IPS DF 6.9 (cell line): ENCODE results near the gene ANK3.

ENCODE experiments used
- DNase-seq: peaks from one replicate; pipeline ENCODE4 v3.0.0-alpha.2; 2013; ENCODE audit warnings: low read depth, low spot score
- H3K27ac ChIP-seq: one replicate; pipeline ENCODE4 v1.5.1; 2013; ENCODE audit warnings: low read length, control low read depth
- H3K27me3 ChIP-seq: 2 replicates; pipeline ENCODE4 v1.6.1; 2013; ENCODE audit warnings: mild to moderate bottlenecking, low read length; ENCODE audit not compliant: control insufficient read depth, insufficient read depth
- H3K36me3 ChIP-seq: 2 replicates; pipeline ENCODE4 v1.6.1; 2013; ENCODE audit warnings: low read length; ENCODE audit not compliant: control insufficient read depth, insufficient read depth
- H3K4me1 ChIP-seq: 2 replicates; pipeline ENCODE4 v1.6.1; 2013; ENCODE audit warnings: low read length; ENCODE audit not compliant: control insufficient read depth, insufficient read depth
- H3K4me3 ChIP-seq: 2 replicates; pipeline ENCODE4 v1.5.1; 2013; ENCODE audit warnings: mild to moderate bottlenecking, low read length
- H3K9me3 ChIP-seq: 2 replicates; pipeline ENCODE4 v1.6.1; 2013; ENCODE audit warnings: low read length, inconsistent platforms; ENCODE audit not compliant: control insufficient read depth, insufficient read depth
- WGBS: extraction: QIAGEN DNeasy Blood & Tissue Kit; methylation state at CpG from one replicate; pipeline ENCODE4 v1.1.7; 2013; ENCODE audit warnings: mixed read lengths, missing lambda C conversion rate; ENCODE audit not compliant: insufficient read length, insufficient coverage; 5-methylcytosine and 5-hydroxymethylcytosine counted together

Gene ANK3

DNA sequence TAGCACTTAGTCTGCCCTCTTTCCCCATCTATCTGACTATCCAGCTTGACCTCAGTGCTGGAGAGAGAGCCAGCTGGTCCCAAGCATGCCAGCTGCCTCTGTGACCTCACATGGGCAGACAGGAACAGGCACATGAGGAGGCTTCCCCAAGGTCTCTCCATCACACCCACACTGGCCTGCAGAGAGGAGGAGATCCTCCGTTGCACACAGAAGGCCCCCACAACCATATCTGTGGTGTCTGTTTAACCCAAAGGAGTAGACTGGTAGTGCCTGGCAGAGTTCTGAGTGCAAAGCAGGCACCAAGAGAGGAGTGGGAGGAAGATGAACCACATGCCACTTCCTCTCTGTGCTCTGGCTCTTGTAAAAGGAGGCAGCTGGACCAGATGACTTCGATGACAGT is 4.8 kb upstream of the ANK3 start:
- H3K36me3 ChIP-seq: no peaks in the 10 kb centered on the region
- H3K4me3 ChIP-seq: no peak overlapping the region
- WGBS: no CpG with 5 or more reads among the region's 2 CpGs
- H3K27ac ChIP-seq: no peak overlapping the region
- no peak for DNase-seq
- no peaks in the 10 kb centered on the region for H3K27me3 ChIP-seq
- no peaks in the 10 kb centered on the region for H3K9me3 ChIP-seq
- H3K4me1 ChIP-seq: no peaks in the 10 kb centered on the region

DNA sequence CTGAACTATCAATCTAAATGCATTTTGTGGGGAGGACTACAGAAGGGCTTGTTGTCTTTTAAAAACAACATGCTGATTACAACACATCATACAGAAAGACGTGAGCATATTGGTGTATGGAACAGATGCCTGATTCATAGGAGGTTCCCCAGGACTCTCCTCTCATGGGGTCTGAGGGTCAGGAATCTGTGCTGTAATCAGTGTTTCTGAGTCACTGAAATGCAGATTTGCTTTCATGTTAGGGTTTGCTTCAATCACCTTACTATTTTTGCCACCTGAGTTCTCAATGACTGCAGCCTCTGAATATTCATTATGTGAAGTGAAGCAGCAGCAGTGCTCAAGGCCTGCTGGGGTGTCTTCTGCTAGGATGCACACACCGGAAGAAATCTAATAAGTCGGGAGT is 550 bp upstream of the ANK3 start:
- Histone ChIP-seq H3K27me3 (no peaks in the 10 kb centered on the region), H3K4me1 (no peaks in the 10 kb centered on the region), H3K9me3 (no peaks in the 10 kb centered on the region), H3K27ac (no peak overlapping the region), H3K4me3 (no peak overlapping the region), H3K36me3 (no peaks in the 10 kb centered on the region)
- WGBS: no CpG with 5 or more reads among the region's 3 CpGs
- DNase-seq: no peak

DNA sequence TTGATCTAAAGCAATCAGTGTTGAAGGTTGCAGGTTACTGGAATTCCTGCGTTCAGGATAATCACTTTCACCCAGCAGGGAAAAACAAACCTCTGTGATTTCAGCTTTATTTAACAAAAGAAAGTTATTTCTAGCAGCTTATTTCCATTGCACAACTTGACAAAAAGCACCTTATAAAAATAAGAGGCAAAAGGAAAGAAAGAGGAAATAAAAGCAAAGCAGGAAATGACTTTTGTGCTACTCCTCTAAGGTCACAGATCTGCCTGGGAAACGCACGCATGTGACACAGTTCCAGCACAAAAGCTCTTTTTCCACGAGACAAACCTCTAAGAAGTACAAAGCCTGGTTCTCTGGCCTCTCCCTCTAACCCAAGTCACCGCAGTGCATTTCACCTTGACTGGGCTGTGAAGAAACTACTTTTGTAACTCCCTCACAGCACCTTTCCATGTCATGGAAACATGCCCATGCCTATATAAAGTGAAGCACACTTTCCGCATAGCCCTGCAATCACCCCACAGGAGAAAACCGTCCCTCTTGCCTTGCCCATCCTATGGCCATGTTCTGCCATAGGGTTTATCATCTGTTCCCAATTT is 870 bp downstream of the ANK3 start:
- H3K9me3 ChIP-seq: no peaks in the 10 kb centered on the region
- H3K36me3 ChIP-seq: no peaks in the 10 kb centered on the region
- H3K27ac ChIP-seq: no peak overlapping the region
- H3K4me1 ChIP-seq: peaks cover 1% of the 10 kb centered on the region; the same call in 1 of the 2 replicates
- no peaks in the 10 kb centered on the region for H3K27me3 ChIP-seq
- no peak overlapping the region for H3K4me3 ChIP-seq
- no peak for DNase-seq
- WGBS: no CpG with 5 or more reads among the region's 7 CpGs

DNA sequence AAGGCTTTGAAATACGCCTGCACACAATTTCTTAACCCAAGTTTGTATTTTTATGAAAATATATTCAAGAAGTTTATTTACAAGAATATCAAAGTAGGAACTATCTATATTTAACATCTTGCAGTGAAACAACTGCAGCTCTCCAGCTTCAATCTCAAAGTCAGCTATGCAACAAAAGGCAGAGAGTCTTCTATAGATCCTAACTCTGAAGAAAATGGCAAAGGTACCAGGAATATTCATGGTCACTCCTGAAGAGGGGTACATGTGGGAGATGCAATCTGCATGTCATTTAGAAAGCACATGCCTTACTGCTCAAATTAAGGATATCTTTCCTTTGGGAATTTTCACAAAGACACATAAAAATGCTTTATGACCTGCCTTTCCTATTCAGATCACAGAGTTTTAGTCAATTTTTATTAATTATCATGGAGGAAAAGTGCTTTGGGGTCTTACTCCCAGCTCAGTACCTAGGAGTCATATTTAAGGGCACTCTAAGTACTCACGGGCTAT is 1.5 kb downstream of the ANK3 start:
- no CpG with 5 or more reads among the region's 2 CpGs for WGBS
- H3K36me3 ChIP-seq: no peaks in the 10 kb centered on the region
- no peak overlapping the region for H3K4me3 ChIP-seq
- no peak overlapping the region for H3K27ac ChIP-seq
- peaks cover 1% of the 10 kb centered on the region; the same call in 1 of the 2 replicates for H3K4me1 ChIP-seq
- H3K9me3 ChIP-seq: no peaks in the 10 kb centered on the region
- no peak for DNase-seq
- H3K27me3 ChIP-seq: no peaks in the 10 kb centered on the region

DNA sequence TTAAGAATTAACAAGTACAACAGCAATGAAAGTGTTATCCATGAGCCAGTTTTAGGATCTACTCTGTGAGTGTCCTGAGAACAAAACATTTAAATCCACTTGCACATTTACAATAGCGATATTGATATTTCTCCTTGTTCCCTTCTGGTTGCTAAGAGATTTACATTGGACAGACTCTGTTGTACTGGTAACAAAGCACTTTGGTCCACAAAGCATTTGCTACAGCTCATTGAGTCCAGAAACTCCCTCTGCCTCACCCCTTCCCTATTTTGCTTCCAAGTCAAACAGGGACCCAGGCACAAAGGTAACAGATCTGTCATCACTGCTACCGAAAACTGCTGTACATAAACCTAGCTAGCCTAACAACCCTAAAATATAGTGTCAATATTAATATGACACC is 2.1 kb downstream of the ANK3 start:
- Histone ChIP-seq H3K4me1 (peaks cover 1% of the 10 kb centered on the region; the same call in 1 of the 2 replicates), H3K36me3 (no peaks in the 10 kb centered on the region), H3K4me3 (no peak overlapping the region), H3K27me3 (no peaks in the 10 kb centered on the region), H3K27ac (no peak overlapping the region), H3K9me3 (no peaks in the 10 kb centered on the region)
- no CpG with 5 or more reads among the region's 2 CpGs for WGBS
- no peak for DNase-seq

DNA sequence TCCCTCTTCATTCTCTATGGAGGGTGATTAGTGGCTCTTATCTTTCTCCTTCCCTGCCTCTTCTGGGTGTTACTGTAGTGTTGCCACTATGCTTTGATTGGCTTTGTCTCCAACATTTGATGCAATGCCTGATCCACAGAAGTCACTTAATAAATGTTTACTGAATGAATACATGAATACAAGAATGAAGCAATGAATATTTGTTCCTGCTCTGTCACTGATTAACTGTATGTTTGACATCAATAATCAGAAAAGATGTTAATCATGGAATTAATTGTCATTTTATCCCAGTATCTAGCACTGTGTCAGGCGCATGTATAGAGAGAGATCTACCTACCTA is 4.3 kb downstream of the ANK3 start:
- no peak for DNase-seq
- Histone ChIP-seq H3K4me1 (peaks cover 1% of the 10 kb centered on the region; the same call in 1 of the 2 replicates), H3K9me3 (no peaks in the 10 kb centered on the region), H3K4me3 (no peak overlapping the region), H3K27ac (no peak overlapping the region), H3K27me3 (no peaks in the 10 kb centered on the region), H3K36me3 (no peaks in the 10 kb centered on the region)
- WGBS: no CpG with 5 or more reads among the region's 1 CpG

- no peak overlapping the region for H3K27ac ChIP-seq
- no peak for DNase-seq
- no CpG with 5 or more reads among the region's 5 CpGs for WGBS
- no peaks in the 10 kb centered on the region for H3K27me3 ChIP-seq
- no peaks in the 10 kb centered on the region for H3K36me3 ChIP-seq
- peaks cover 1% of the 10 kb centered on the region; the same call in 1 of the 2 replicates for H3K4me1 ChIP-seq
- no peaks in the 10 kb centered on the region for H3K9me3 ChIP-seq
- no peak overlapping the region for H3K4me3 ChIP-seq
Measured at GRCh38 chr10:60384708-60385398, 4.8 kb downstream of the ANK3 start.

DNA sequence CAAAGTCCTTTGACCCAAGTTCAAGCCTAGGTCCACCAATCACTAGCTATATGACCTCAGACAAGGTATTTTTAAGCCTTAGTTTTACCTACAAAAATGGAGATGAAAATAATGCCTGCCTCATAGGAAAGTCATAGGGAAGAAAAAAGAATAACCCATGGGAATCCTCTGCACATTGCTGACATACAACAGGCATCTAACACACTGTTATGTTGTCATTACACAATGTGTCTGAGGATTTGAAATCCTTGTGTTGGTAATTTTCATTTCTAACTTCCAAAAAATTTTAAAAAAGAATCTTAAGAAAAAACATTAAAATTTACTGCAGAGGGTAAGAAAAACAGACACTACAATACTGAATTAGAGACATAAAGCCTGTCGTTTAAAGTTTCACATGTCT is 5.7 kb downstream of the ANK3 start:
- DNase-seq: no peak
- no peaks in the 10 kb centered on the region for H3K36me3 ChIP-seq
- H3K27me3 ChIP-seq: no peaks in the 10 kb centered on the region
- H3K4me1 ChIP-seq: peaks cover 1% of the 10 kb centered on the region; the same call in 1 of the 2 replicates
- H3K27ac ChIP-seq: no peak overlapping the region
- H3K4me3 ChIP-seq: no peak overlapping the region
- H3K9me3 ChIP-seq: no peaks in the 10 kb centered on the region
- WGBS: no CpG with 5 or more reads among the region's 1 CpG

GRCh38 chr10:60382946-60383681 is 6.6 kb downstream of the ANK3 start:
- Histone ChIP-seq H3K36me3 (no peaks in the 10 kb centered on the region), H3K9me3 (no peaks in the 10 kb centered on the region), H3K4me3 (no peak overlapping the region), H3K27ac (no peak overlapping the region), H3K27me3 (no peaks in the 10 kb centered on the region), H3K4me1 (peaks cover 1% of the 10 kb centered on the region; the same call in 1 of the 2 replicates)
- DNase-seq: no peak
- no CpG with 5 or more reads among the region's 1 CpG for WGBS

DNA sequence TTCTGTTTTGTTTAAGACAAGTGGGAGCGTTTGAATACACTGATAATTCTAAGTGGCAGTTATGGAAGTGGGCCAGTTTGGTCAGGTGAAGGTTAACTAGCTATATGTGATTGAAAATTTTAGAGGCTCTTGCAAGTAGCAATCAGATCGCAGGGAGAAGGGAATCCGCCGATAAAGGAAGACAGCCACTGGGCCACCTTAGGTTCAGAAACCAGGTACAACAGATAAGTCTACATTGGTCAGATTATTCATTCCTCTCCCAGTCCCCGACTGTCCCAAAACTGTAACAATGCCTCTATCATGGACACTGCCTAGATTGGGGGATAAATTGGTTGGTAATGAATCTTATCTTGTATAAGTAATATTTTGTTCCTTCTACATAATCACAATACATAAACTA is 8.9 kb downstream of the ANK3 start:
- WGBS: no CpG with 5 or more reads among the region's 5 CpGs
- no peaks in the 10 kb centered on the region for H3K27me3 ChIP-seq
- no peak overlapping the region for H3K4me3 ChIP-seq
- no peak overlapping the region for H3K27ac ChIP-seq
- peaks cover 1% of the 10 kb centered on the region; the same call in 1 of the 2 replicates for H3K4me1 ChIP-seq
- H3K9me3 ChIP-seq: no peaks in the 10 kb centered on the region
- no peaks in the 10 kb centered on the region for H3K36me3 ChIP-seq
- no peak for DNase-seq
